HepG2 (cell line): ENCODE data around the gene UBTD2. TPM values are rescaled to one million over a fixed set of nuclear protein-coding genes. Genes with fewer than 3 reads are reported as not detected.

ENCODE experiments used
- ATAC-seq: fragments of 200-7000 bp; cut with Tn5 transposase; 3 replicates; pipeline ENCODE4 v1.9.1; 2020; ENCODE audit warnings: mild to moderate bottlenecking, moderate library complexity
- BruUV-seq: library from RNA; stranded (reverse); fragments of 400-500 nt; replicated peaks from 2 replicates; lab custom pipeline; 2021; lab: Mats Ljungman, UMichigan
- CTCF ChIA-PET: fragments of 300-600 bp; formaldehyde crosslinking; extraction: SDS; loops from one replicate; lab custom pipeline; 2021; ENCODE audit warnings: low total read pairs, inconsistent platforms, low intra/inter-chr PET ratio; lab: Yijun Ruan, JAX
- POLR2A ChIA-PET: fragments of 350-600 bp; sonication (Branson Sonifier 250); formaldehyde crosslinking; loops from one replicate; lab custom pipeline; 2020; ENCODE audit warnings: antibody characterized with exemption, inconsistent platforms; lab: Yijun Ruan, JAX
- DNase-seq: peaks from one replicate; pipeline ENCODE4 v3.0.0-alpha.2; 2015; ENCODE audit warnings: low spot score
- FAIRE-seq: peaks from 3 replicates; lab custom pipeline; 2011; peaks lifted over from hg19 to GRCh38; lab: Jason Lieb, UNC
- H2AFZ ChIP-seq: one replicate; pipeline ENCODE4 v1.6.1; 2011; ENCODE audit warnings: low read length, inconsistent platforms
- H3K27ac ChIP-seq: fragments of 300-600 bp; 3 replicates; pipeline ENCODE4 v1.8.0; 2011; ENCODE audit warnings: mixed run types, mild to moderate bottlenecking, mixed read lengths, low read length, inconsistent platforms; ENCODE audit not compliant: insufficient read depth; ENCODE audit errors: extremely low read length
- H3K27me3 ChIP-seq, 2 experiments: fragments of 200-600 bp in 1 of 2; 2 replicates in 1 of 2; 3 replicates in 1 of 2; pipeline versions ENCODE4 v1.6.0 to v1.8.0; 2011; ENCODE audit warnings: low read length in 2 of 2, mild to moderate bottlenecking in 2 of 2, moderate library complexity in 2 of 2, inconsistent platforms in 1 of 2; ENCODE audit not compliant: insufficient read depth in 2 of 2, control insufficient read depth in 1 of 2
- H3K36me3 ChIP-seq, 2 experiments: fragments of 200-600 bp in 1 of 2; replicated peaks in 1 of 2; 2 replicates in 1 of 2; 3 replicates in 1 of 2; pipeline versions ENCODE4 v1.5.1 to v1.8.0; 2011; ENCODE audit warnings: low read length in 2 of 2, inconsistent platforms in 1 of 2; ENCODE audit not compliant: insufficient read depth in 2 of 2, control insufficient read depth in 1 of 2
- H3K4me1 ChIP-seq: 2 replicates; pipeline ENCODE4 v1.5.1; 2012; ENCODE audit warnings: low read length, inconsistent platforms; ENCODE audit not compliant: insufficient read depth
- H3K4me2 ChIP-seq: 2 replicates; pipeline ENCODE4 v1.6.0; 2011; ENCODE audit warnings: low read depth, low read length, inconsistent platforms
- H3K4me3 ChIP-seq, 3 experiments: fragments of 200-600 bp in 1 of 3; sonication (generic), shearing (Covaris generic) in 1 of 3; replicated peaks in 1 of 3; 2 replicates each; pipeline ENCODE4 v1.5.1; 2011 to 2016; ENCODE audit warnings: low read length in 3 of 3, inconsistent platforms in 2 of 3, low read depth in 2 of 3, mild to moderate bottlenecking in 2 of 3, control low read depth in 1 of 3, mixed read lengths in 1 of 3; ENCODE audit not compliant: insufficient read depth in 1 of 3
- H3K79me2 ChIP-seq: one replicate; pipeline ENCODE4 v1.6.1; 2011; ENCODE audit warnings: low read length, inconsistent platforms; ENCODE audit not compliant: insufficient read depth
- H3K9ac ChIP-seq: 2 replicates; pipeline ENCODE4 v1.6.0; 2011; ENCODE audit warnings: mild to moderate bottlenecking, low read depth, low read length, inconsistent platforms; ENCODE audit not compliant: insufficient read depth
- H3K9me3 ChIP-seq: 2 replicates; pipeline ENCODE4 v1.5.1; 2012; ENCODE audit warnings: mild to moderate bottlenecking, low read length
- H4K20me1 ChIP-seq: 2 replicates; pipeline ENCODE4 v1.6.0; 2011; ENCODE audit warnings: inconsistent platforms, mild to moderate bottlenecking, low read length, moderate library complexity; ENCODE audit not compliant: insufficient read depth
- FIP1L1 ChIP-seq: fragments of 200-400 bp; formaldehyde crosslinking; IDR thresholded peaks from 2 replicates; pipeline ENCODE4 v1.6.1; 2018; ENCODE audit warnings: low read depth, mild to moderate bottlenecking, low read length, moderate library complexity, borderline replicate concordance; ENCODE audit not compliant: insufficient read depth
- IKZF1 ChIP-seq: fragments of 450-650 bp; IDR thresholded peaks from 2 replicates; pipeline ENCODE4 v1.7.1; 2016
- MAFF ChIP-seq: IDR thresholded peaks from 2 replicates; pipeline ENCODE4 v1.6.1; 2011; ENCODE audit warnings: low read depth, low read length, improper control_type of control experiment
- MEIS2 ChIP-seq: sonication (generic); formaldehyde crosslinking; IDR thresholded peaks from 2 replicates; pipeline ENCODE4 v1.9.0; 2021; ENCODE audit warnings: mild to moderate bottlenecking, missing genetic modification reagents
- NFE2L2 ChIP-seq: fragments of 150-350 bp; IDR thresholded peaks from 2 replicates; pipeline ENCODE4 v1.6.1; 2014; ENCODE audit warnings: low read length
- PHF21A ChIP-seq: sonication (generic); formaldehyde crosslinking; IDR thresholded peaks from 2 replicates; pipeline ENCODE4 v1.5.0; 2020; ENCODE audit warnings: mild to moderate bottlenecking, missing genetic modification reagents
- SOX6 ChIP-seq, 2 experiments: fragments of 450-650 bp in 1 of 2; sonication (generic) in 1 of 2; formaldehyde crosslinking in 1 of 2; IDR thresholded peaks; 2 replicates each; pipeline versions ENCODE4 v1.4.0 to v1.6.1; 2017 to 2020; ENCODE audit warnings: antibody characterized with exemption in 1 of 2, mild to moderate bottlenecking in 1 of 2, missing genetic modification reagents in 1 of 2
- SRY ChIP-seq: sonication (generic); formaldehyde crosslinking; IDR thresholded peaks from 2 replicates; pipeline ENCODE4 v1.8.0; 2022; ENCODE audit warnings: mild to moderate bottlenecking, missing genetic modification reagents
- TRAFD1 ChIP-seq: sonication (generic); formaldehyde crosslinking; IDR thresholded peaks from 2 replicates; pipeline ENCODE4 v1.5.1; 2020; ENCODE audit warnings: missing genetic modification reagents, mild to moderate bottlenecking, borderline replicate concordance
- TRIM24 ChIP-seq: sonication (generic); formaldehyde crosslinking; IDR thresholded peaks from 2 replicates; pipeline ENCODE4 v1.8.0; 2022; ENCODE audit warnings: mild to moderate bottlenecking, missing genetic modification reagents
- ZBTB33 ChIP-seq: sonication (generic); formaldehyde crosslinking; IDR thresholded peaks from 2 replicates; pipeline ENCODE4 v1.4.0; 2020; ENCODE audit warnings: missing genetic modification reagents
- ZBTB39 ChIP-seq: sonication (generic); formaldehyde crosslinking; IDR thresholded peaks from 2 replicates; pipeline ENCODE4 v1.5.0; 2020; ENCODE audit warnings: missing genetic modification reagents
- ZNF20 ChIP-seq: sonication (generic); formaldehyde crosslinking; IDR thresholded peaks from 2 replicates; pipeline ENCODE4 v1.4.0; 2020; ENCODE audit warnings: mild to moderate bottlenecking, moderate library complexity, missing genetic modification reagents
- ZNF260 ChIP-seq: sonication (generic); formaldehyde crosslinking; IDR thresholded peaks from 2 replicates; pipeline ENCODE4 v1.4.0; 2020; ENCODE audit warnings: missing genetic modification reagents, low read depth, mild to moderate bottlenecking, borderline replicate concordance
- ZNF512 ChIP-seq: sonication (generic); formaldehyde crosslinking; IDR thresholded peaks from 2 replicates; pipeline ENCODE4 v1.4.0; 2020; ENCODE audit warnings: mild to moderate bottlenecking, missing genetic modification reagents
- ZNF567 ChIP-seq: sonication (generic); formaldehyde crosslinking; IDR thresholded peaks from 2 replicates; pipeline ENCODE4 v1.8.1; 2023; ENCODE audit warnings: mild to moderate bottlenecking, missing genetic modification reagents, borderline replicate concordance
- ZNF891 ChIP-seq: sonication (generic); formaldehyde crosslinking; IDR thresholded peaks from 2 replicates; pipeline ENCODE4 v1.5.0; 2020; ENCODE audit warnings: mild to moderate bottlenecking, missing genetic modification reagents
- WGBS: methylation state at CpG from one replicate; pipeline ENCODE4 v1.1.6; 2017; ENCODE audit warnings: low lambda C conversion rate; 5-methylcytosine and 5-hydroxymethylcytosine counted together
- in situ Hi-C: cut with HindIII; loops from 2 replicates; pipeline ENCODE4 v1.10.0; 2017; ENCODE audit warnings: low pct_unique_long_range_greater_than_20kb; ENCODE audit not compliant: extremely low pct_ligation_motif_present
- intact Hi-C: fragments of 100-400 bp; cut with micrococcal nuclease; formaldehyde crosslinking; loops from one replicate; pipeline ENCODE4 v1.10.0; 2022; ENCODE audit not compliant: unreplicated experiment
- polyA plus RNA-seq, 8 experiments: library from polyadenylated mRNA; depleted of rRNA in 3 of 8; stranded (reverse) in 7 of 8; unstranded in 1 of 8; fragments of >200 nt; fragmentation: Illumina TruSeq in 4 of 8; extraction: Trizol in 4 of 8; gene quantifications; 2 replicates each; pipeline versions ENCODE4 v1.2.1 to v1.2.3, GENCODE V29; 2011 to 2016; ENCODE audit warnings: low read depth in 4 of 8, missing spikeins in 1 of 8, mixed read lengths in 1 of 8; ENCODE audit not compliant: insufficient read depth in 1 of 8
- total RNA-seq, 5 experiments: library from RNA; depleted of rRNA; stranded (reverse); fragments of >200 nt; fragmentation: Illumina TruSeq; extraction: Trizol; gene quantifications; 2 replicates each; pipeline ENCODE4 v1.2.3, GENCODE V29; 2016; ENCODE audit warnings: low read depth in 1 of 5

Gene UBTD2
- total and polyA plus RNA-seq, 2 of the 13 experiments (the other 11 are each of a cell fraction or from before 2014, with no cell fraction given): 15.2 to 24.1 TPM

GRCh38 chr5:172216345-172216744 lies 67.2 kb downstream of the UBTD2 start (continued):
- TF ChIP-seq ZBTB33 (CRISPR knock-in tag) (no peak), PHF21A (CRISPR knock-in tag) (no peak), SRY (no peak), MEIS2 (no peak)

GRCh38 chr5:172213126-172213525 lies 70.4 kb downstream of the UBTD2 start:
- H3K4me2 ChIP-seq: no peak overlapping the region
- H3K27ac ChIP-seq: no peak overlapping the region
- ChIA-PET CTCF (no interaction called here), POLR2A (no interaction called here)
- no peak for DNase-seq
- H2AFZ ChIP-seq: no peak overlapping the region
- H3K9me3 ChIP-seq: no peaks in the 10 kb centered on the region
- no peaks in the 10 kb centered on the region; the same call in 1 of the 2 replicates for H4K20me1 ChIP-seq
- no peak overlapping the region for H3K9ac ChIP-seq
- peaks cover 10 to 35% of the 10 kb centered on the region in 2 experiments for H3K36me3 ChIP-seq
- ATAC-seq: no peak
- WGBS: over 99% methylated on average over 4 of the region's 4 CpGs
- in situ Hi-C loops (no loop called here), intact Hi-C loops (no loop called here)
- no peak for FAIRE-seq
- BruUV-seq: no TSS peak
- peaks cover 13% of the 10 kb centered on the region for H3K79me2 ChIP-seq
- peaks cover 6% of the 10 kb centered on the region for H3K4me1 ChIP-seq
- no peak overlapping the region for H3K4me3 ChIP-seq
- H3K27me3 ChIP-seq: no peaks in the 10 kb centered on the region
- TF ChIP-seq TRIM24 (CRISPR knock-in tag) (no peak), ZNF20 (no peak), ZNF512 (CRISPR knock-in tag) (no peak), TRAFD1 (no peak), IKZF1 (no peak), ZNF891 (CRISPR knock-in tag) (no peak), FIP1L1 (no peak), MAFF (no peak), ZBTB39 (CRISPR knock-in tag) (no peak), ZNF567 (no peak), NFE2L2 (no peak), SOX6 (IDR thresholded peaks at IDR 0.05) (no peak), SOX6 (CRISPR knock-in tag; IDR thresholded peaks at IDR 0.05) (no peak), ZNF260 (CRISPR knock-in tag) (no peak)
